OCI-M1 (cell line): ENCODE data around the gene CENPQ.

Source experiments
- DNase-seq: peaks from one replicate; lab custom pipeline; 2025; lab: John Stamatoyannopoulos, UW

The CENPQ gene

DNA sequence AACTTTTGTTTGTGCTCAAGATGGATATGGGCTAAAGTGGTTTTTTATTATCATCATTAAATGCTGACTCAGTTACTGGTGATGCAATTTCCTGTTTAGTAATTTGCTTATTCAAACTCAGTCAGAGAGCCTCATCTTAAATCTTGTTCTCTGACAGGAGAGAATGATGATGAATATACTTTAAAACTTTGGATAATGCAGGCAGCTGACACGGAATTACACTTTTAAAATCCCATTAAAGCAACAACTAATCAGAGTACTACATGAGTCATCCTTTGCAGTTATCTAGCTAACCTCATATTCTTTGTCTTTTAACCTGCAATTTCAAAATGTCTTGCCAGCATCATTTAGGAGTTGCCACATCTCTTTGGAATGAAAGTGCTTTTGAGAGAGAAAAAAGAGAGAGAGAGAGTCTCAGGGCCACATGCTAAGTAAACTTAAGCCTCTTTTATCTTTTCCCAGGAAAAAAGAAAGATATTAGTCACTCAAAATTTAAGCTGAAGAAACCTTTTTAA, 78.1 kb downstream of the CENPQ start:
- peak; percentile 67 for DNase-seq

- DNase-seq = no peak
Measured at GRCh38 chr6:49541936-49542335, 78.8 kb downstream of the CENPQ start.
